Fibroblast of skin of back (primary cell): ENCODE results near the gene MDFIC.
A peak's percentile ranks its signal among the peaks of the same experiment; 100 is the strongest.

Experiments used
- DNase-seq: peaks from one replicate; pipeline ENCODE4 v3.0.0-alpha.2; 2013

MDFIC gene

DNA sequence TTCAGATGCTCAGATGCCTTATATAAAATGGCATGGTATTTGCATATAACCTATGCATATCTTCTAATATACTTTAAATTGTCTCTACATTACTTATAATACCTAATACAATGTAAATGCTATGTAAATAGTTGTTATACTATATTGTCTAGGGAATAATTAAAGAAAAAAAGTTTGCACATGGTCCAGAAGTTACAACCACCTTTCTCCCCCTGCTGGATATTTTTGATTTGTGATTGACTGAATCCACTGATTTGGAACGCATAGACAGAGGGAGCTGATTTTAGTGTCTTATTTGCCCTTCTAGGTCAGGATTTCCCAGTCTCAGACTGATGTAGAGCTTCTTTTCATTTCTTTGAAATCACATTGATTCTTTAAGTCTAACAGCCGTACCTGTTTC is 31.8 kb downstream of the MDFIC start:
- DNase-seq = no peak

- no peak for DNase-seq
Observed at GRCh38 chr7:114956702-114957101, 34.8 kb downstream of the MDFIC start.

- DNase-seq = no peak
Observed at GRCh38 chr7:114957444-114957843, 35.5 kb downstream of the MDFIC start.

GRCh38 chr7:114959931-114960330 is 38.0 kb downstream of the MDFIC start:
- peak; percentile 71 for DNase-seq

- DNase-seq = no peak
Observed at GRCh38 chr7:114962441-114962840, 40.5 kb downstream of the MDFIC start.

DNA sequence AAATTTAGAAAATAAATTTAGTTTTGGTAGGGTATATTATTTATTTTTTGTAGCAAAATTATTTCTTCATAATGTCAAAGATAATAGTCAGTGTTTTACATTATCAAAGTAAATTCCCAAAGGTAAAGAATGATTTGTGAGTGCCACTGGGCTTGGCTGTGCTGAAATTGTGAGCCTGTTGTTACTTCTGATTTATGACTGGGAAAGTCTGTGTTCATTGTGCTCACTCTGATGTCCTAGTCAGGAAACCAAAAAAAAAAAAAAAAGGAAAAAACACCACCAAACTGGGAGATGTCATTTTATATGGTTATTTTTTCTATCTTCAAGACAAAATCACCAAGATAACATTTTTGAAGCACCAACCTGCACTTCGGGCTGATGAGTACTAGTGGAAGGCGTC is 44.3 kb downstream of the MDFIC start:
- no peak for DNase-seq

- DNase-seq = no peak
Observed at GRCh38 chr7:114969096-114969495, 47.2 kb downstream of the MDFIC start.

DNA sequence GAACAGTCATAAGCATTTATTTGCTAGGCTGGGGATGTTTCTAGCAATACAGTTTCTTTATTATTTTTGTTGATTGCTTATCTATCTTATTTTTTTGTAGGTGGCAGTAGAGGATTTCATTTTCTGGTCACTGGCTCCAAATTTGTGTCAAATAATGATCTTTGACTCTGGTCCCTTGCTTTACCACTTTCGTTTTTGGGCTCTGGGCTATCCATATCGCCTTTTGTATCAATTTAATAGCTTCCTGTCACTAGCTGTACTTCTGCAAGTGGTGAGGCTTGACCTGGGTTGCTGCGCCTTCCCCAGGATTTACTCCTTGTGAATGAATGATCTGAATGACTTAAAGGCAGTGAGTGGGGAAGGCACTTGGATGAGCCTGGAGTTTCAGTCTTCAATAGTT is 48.4 kb downstream of the MDFIC start:
- no peak for DNase-seq

DNA sequence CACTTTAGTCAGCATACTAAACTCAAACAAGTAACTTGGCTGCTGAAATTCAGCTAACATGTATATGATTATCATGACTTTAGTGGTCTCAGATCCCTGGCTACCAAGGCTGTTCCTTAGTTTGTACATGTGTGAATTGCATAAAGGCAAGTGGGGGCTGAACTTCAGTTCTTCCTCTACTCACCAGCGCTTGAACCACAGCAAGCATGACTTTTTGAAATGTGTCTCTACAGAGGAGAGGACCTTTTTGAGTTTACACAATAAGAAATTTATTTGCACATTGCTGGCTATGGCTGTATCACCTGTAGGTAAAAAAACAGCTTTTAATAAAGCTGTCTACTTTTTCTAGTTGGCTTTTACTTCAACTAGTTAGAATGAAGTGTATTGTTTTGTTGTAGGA is 48.8 kb downstream of the MDFIC start:
- DNase-seq = no peak

- no peak for DNase-seq
Observed at GRCh38 chr7:114972567-114972966, 50.7 kb downstream of the MDFIC start.

GRCh38 chr7:114973147-114973546 is 51.3 kb downstream of the MDFIC start:
- peak; percentile 73 for DNase-seq

- no peak for DNase-seq
Observed at GRCh38 chr7:114975401-114975800, 53.5 kb downstream of the MDFIC start.

DNA sequence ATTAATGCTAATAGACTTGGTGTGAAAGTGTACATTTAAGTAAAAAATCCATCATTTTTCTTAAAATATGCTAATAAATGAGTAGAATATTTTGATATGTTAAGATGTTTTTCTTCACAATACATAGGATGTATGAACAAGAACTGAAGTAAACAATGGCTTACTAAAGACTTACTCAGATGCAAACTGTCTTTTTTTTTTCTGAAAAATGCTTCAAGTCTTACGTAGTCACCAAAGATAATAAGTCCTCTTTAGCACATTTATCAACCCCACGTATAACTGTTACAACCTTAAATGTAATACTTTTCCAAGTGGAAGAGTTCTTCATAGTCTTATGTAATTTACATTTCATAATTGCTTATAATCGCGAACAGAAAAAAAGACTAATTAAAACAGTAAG is 54.8 kb downstream of the MDFIC start:
- no peak for DNase-seq

DNA sequence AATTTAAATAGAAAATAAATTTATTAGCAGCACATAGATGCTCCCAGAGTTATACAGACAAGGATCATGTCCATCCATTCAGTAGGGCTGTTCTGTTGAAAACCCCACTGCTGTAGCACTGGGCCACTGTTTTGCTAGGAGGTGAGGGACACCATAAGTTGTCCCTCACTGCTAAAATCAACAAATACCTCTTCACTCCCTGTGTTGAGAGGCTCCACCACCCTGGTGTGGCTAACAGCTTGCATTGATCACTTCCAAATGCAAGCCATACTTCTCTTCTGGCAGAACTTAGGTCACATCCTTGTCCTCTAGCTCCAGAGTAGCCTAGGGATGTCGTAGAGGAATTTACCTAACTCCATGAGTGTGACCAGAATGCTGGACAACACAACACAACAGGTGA is 55.4 kb downstream of the MDFIC start:
- no peak for DNase-seq

DNA sequence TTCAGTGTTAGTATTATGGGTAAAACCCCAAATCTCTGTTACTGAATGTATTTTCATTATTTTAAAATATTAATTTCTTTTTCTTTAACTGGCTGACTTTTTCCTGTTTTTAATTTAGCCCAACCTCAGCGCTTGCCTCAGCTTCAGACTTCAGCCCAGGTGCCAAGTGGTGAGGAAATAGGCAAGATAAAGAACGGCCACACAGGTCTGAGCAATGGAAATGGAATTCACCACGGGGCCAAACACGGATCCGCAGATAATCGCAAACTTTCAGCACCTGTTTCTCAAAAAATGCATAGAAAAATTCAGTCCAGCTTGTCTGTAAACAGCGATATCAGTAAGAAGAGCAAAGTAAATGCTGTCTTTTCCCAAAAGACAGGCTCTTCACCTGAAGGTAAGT is 57.5 kb downstream of the MDFIC start:
- DNase-seq = no peak

- DNase-seq = no peak
Observed at GRCh38 chr7:114979803-114980507, 58.1 kb downstream of the MDFIC start.

DNA sequence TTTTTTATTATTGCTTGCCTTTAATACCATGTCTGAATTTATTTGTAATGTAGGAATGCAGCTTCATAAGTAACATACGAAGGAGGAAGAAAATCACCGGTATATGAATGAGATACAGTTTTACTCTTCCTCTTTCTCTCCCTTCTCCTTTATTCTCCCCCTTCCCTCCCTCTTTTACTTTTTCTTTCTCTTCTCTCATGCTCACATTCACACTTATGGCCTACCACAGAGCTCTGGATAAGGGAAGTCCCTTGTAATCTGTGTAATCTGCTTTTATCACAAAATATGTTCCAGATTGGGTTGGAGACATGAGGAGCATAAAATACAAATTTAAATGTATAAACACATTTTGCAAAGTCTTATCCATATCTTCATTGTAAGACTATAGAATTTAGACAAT is 59.4 kb downstream of the MDFIC start:
- DNase-seq = no peak

- no peak for DNase-seq
Observed at GRCh38 chr7:114985116-114985715, 63.3 kb downstream of the MDFIC start.

DNA sequence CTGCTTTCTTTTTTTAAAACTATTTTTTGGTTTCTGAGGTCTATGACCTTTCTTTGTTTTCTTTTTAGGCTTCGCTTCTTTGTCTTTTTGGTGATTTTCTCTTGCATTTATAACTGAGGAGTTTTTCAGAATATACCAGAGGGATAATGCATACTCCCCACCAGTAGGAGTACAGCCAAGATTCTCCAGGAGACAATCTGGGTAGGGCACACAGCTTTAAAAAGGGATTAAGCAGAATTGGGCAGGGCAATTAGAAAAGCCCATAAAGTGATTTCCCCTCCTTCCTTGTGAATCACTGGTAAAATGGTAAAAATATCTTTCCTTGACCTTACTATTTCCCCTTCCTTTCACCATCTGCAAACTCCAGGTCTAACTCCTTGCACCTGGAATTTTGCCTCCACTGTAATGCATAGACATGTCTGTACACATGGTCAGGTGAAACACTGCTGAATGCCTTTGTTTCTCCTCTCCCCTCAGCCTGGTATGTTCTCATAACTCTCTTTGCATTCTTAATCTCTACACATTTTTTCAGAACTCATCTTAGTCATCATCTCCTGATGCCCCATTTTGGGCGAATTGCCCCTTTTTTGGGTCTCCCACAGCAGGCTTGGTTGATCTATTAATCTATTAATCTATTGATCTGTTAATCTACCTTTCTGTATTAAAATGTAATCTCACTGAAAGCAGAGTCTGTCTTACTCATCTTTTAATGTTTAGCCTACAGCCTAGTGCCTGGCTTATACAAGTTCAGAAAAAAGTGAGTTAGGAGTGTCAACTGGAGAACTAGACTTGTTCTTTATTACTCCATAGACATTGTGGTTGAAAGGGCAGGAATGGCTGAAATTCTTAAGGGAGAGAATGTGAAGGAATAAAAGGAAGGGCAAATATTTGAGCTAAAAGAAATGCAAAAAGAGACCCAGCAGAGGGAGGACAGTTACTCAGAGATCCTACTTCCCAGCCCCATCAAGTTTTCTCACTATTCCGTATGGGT is 64.6 kb downstream of the MDFIC start:
- DNase-seq = peak; percentile 30

GRCh38 chr7:114988026-114988425 is 66.1 kb downstream of the MDFIC start:
- DNase-seq = no peak

GRCh38 chr7:114988755-114989375 is 67.0 kb downstream of the MDFIC start:
- peak; percentile 70 for DNase-seq

DNA sequence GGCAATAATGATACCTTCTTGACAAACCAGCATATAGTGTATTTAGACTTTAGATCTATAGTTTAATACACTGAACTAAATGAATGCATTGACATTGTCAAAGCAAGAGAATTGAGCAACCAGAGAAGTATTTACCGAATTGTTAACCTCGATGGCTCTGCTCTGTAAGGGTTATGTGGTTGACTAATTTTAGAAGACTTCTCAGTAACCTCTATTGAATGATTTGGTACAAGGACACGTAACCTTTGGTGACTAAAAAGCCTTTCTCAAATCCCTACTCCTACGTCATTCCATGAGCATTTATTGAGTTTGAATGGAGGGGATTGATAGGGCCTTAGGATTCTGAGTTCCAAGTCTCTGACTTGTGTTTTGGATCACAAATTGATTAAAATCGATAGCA is 67.6 kb downstream of the MDFIC start:
- DNase-seq = no peak
